HUES48 (cell line): ENCODE results near the gene LIN9.

Source experiments
- H3K27ac ChIP-seq: one replicate; pipeline ENCODE4 v1.7.0; 2013; ENCODE audit warnings: low read depth, low read length, inconsistent platforms
- H3K27me3 ChIP-seq: 2 replicates; pipeline ENCODE4 v1.6.1; 2013; ENCODE audit warnings: mild to moderate bottlenecking, low read length; ENCODE audit not compliant: control insufficient read depth, insufficient read depth
- H3K36me3 ChIP-seq: 2 replicates; pipeline ENCODE4 v1.6.1; 2013; ENCODE audit warnings: low read length; ENCODE audit not compliant: control insufficient read depth, insufficient read depth
- H3K4me1 ChIP-seq: 2 replicates; pipeline ENCODE4 v1.6.1; 2013; ENCODE audit warnings: mild to moderate bottlenecking, low read length; ENCODE audit not compliant: control insufficient read depth, insufficient read depth
- H3K4me3 ChIP-seq: 2 replicates; pipeline ENCODE4 v1.5.1; 2013; ENCODE audit warnings: mild to moderate bottlenecking, low read depth, low read length
- H3K9ac ChIP-seq: 2 replicates; pipeline ENCODE4 v1.6.1; 2013; ENCODE audit warnings: mild to moderate bottlenecking, low read depth, low read length, moderate library complexity
- H3K9me3 ChIP-seq: 2 replicates; pipeline ENCODE4 v1.6.1; 2013; ENCODE audit warnings: low read length; ENCODE audit not compliant: control insufficient read depth, insufficient read depth

The LIN9 gene, protein sequence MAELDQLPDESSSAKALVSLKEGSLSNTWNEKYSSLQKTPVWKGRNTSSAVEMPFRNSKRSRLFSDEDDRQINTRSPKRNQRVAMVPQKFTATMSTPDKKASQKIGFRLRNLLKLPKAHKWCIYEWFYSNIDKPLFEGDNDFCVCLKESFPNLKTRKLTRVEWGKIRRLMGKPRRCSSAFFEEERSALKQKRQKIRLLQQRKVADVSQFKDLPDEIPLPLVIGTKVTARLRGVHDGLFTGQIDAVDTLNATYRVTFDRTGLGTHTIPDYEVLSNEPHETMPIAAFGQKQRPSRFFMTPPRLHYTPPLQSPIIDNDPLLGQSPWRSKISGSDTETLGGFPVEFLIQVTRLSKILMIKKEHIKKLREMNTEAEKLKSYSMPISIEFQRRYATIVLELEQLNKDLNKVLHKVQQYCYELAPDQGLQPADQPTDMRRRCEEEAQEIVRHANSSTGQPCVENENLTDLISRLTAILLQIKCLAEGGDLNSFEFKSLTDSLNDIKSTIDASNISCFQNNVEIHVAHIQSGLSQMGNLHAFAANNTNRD

DNA sequence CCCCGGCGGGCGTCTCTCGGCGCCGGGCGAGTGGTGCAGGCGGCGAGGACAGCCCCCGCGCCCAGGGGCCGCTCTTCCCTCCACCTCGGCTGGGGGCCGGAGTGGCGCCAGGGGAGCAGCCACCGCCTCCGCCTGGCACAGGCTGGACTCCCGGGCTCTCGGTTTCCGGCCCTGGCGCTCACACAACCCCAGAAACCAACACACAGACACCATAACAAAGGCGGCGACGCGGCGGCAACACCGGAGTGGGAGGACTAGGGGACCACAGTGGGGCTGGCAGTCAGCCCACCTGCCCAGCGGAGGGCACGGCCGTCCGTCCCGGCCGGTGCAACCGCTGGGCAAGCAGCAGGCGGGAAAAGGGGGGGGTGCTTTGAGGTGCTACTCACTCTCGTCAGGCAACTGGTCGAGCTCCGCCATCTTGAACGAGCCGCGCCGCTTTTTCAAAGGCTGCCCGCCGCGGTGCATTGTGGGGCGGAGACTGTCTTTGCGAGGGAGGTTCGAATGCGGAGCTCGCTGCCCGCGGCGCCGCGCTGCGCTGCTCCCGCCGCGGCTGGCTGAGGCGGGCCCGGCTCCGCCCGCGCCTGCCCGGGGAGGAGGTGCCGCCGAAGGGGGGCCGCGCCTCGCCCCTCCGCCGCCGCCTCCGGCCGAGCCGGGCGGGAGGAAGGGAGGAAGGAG, at the start of gene LIN9:
LIN9 (minus strand) TSS at position 442 of the 675 bp plus-strand sequence; CDS start at position 417, 25 bp downstream.
- Histone ChIP-seq H3K4me3 (peak within 1 kb of the TSS; percentile 82), H3K4me1 (peaks cover 35% of the 10 kb centered on the region)

GRCh38 chr1:226357416-226357815, 48.5 kb upstream of the LIN9 start:
- Histone ChIP-seq H3K9ac (no peak overlapping the region), H3K36me3 (peaks cover 52% of the 10 kb centered on the region)

More for the DNA sequence above, at the start of gene LIN9:
- no peaks in the 10 kb centered on the region for H3K36me3 ChIP-seq
- H3K27me3 ChIP-seq, result peaks cover 16% of the 10 kb centered on the region
- H3K27ac ChIP-seq, result peak within 1 kb of the TSS; percentile 94
- peak within 1 kb of the TSS; percentile 95 for H3K9ac ChIP-seq
- H3K9me3 ChIP-seq, result no peaks in the 10 kb centered on the region

DNA sequence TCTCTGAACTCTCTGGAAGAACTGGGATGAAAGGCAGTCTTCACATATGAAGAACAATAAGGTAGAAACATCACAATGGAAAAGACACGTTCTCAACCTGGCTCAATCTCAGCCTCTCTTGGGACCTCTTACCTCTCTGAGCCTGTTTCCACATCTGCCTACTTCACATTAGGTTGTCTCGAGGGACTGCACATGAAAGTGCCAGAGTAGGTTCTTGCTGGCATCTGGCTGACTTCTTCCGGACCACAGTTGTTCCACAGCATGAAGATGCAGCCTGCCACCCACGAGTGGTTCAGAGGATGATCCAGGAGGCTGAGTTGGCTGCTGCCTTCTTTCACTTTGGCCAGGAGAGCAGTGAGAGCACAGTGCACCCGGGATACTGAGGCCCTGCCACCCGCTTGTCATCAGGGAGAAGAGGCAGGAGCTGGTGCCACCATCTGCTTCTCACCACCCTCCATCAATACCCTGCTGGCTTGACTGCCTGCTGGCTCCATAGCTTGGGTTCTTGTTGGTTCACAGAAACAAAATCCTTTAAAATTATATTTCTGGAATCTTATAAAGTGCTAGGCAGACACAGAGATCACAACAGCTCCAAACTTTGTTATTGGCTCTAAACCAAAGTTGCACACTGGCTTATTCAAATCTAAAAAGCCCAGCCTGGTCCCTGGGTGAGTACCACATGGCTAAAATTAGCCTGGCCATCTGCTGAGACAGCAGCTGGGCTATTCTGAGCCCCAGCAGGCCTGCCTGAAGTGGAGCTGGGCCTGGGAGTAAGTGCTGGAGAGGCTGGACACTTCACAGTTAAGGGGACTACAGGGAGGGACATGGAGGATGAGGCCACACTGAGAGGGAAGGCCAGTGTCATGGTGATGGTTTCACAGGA, 46.9 kb upstream of the LIN9 start:
- Histone ChIP-seq H3K27me3 (no peaks in the 10 kb centered on the region), H3K27ac (no peak overlapping the region), H3K36me3 (peaks cover 37% of the 10 kb centered on the region), H3K9me3 (no peaks in the 10 kb centered on the region), H3K9ac (no peak overlapping the region), H3K4me1 (no peaks in the 10 kb centered on the region), H3K4me3 (no peak overlapping the region)

More at GRCh38 chr1:226357416-226357815, 48.5 kb upstream of the LIN9 start:
- no peaks in the 10 kb centered on the region for H3K9me3 ChIP-seq
- no peaks in the 10 kb centered on the region for H3K27me3 ChIP-seq
- H3K4me1 ChIP-seq, result no peaks in the 10 kb centered on the region
- no peak overlapping the region for H3K27ac ChIP-seq
- no peak overlapping the region for H3K4me3 ChIP-seq

DNA sequence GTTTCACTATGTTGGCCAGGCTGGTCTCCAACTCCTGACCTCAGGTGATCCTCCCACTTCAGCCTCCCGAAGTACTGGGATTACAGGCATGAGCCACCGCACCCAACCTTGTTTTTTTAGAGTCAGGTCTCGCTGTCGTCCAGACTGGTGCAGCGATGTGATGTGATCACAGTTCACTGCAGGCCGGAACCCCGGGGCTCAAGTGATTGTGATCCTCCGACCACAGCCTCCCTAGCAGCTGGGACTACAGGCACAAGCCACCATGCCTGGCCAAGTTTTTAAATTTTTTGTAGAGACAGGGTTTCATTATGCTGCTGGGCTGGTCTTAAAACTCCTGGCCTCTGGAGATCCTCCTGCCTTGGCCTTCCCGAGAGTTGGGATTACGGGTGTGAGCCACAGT, 46.1 kb upstream of the LIN9 start:
- Histone ChIP-seq H3K4me1 (no peaks in the 10 kb centered on the region), H3K4me3 (no peak overlapping the region), H3K27ac (no peak overlapping the region), H3K27me3 (no peaks in the 10 kb centered on the region), H3K36me3 (peaks cover 28% of the 10 kb centered on the region), H3K9me3 (no peaks in the 10 kb centered on the region), H3K9ac (no peak overlapping the region)

GRCh38 chr1:226353698-226354525, 44.9 kb upstream of the LIN9 start:
- no peak overlapping the region for H3K27ac ChIP-seq
- H3K4me1 ChIP-seq, result no peaks in the 10 kb centered on the region
- H3K4me3 ChIP-seq, result no peak overlapping the region
- H3K9me3 ChIP-seq, result no peaks in the 10 kb centered on the region
- H3K27me3 ChIP-seq, result no peaks in the 10 kb centered on the region
- peaks cover 17% of the 10 kb centered on the region for H3K36me3 ChIP-seq
- H3K9ac ChIP-seq, result no peak overlapping the region

- Histone ChIP-seq H3K9me3 (no peaks in the 10 kb centered on the region), H3K4me3 (no peak overlapping the region), H3K9ac (no peak overlapping the region), H3K36me3 (0 out of 2 replicates have a peak, but pooled peaks cover 3% of the 10 kb centered on the region), H3K27me3 (no peaks in the 10 kb centered on the region), H3K4me1 (no peaks in the 10 kb centered on the region), H3K27ac (no peak overlapping the region)
Measured at GRCh38 chr1:226351709-226352108, 42.7 kb upstream of the LIN9 start.

DNA sequence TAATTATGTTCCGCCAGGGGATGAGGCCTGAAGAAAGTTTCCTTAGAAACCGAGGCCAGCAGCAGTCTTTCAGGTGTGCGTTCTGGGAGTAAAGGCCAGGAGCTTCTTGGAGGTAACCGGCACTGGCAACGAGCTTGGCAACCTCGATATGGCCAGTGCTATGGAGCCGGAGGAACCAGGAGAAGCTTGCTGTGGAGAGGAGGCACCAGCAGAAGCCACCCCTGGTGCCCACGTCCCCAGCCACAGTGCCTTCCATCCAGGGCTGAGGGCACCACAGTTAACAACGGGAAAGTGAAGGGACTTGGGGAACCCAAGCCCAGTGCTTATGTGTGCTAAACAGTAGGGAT, 41.5 kb upstream of the LIN9 start:
- no peak overlapping the region for H3K4me3 ChIP-seq
- no peaks in the 10 kb centered on the region for H3K36me3 ChIP-seq
- H3K27me3 ChIP-seq, result no peaks in the 10 kb centered on the region
- no peak overlapping the region for H3K27ac ChIP-seq
- no peaks in the 10 kb centered on the region for H3K4me1 ChIP-seq
- H3K9me3 ChIP-seq, result no peaks in the 10 kb centered on the region
- no peak overlapping the region for H3K9ac ChIP-seq

DNA sequence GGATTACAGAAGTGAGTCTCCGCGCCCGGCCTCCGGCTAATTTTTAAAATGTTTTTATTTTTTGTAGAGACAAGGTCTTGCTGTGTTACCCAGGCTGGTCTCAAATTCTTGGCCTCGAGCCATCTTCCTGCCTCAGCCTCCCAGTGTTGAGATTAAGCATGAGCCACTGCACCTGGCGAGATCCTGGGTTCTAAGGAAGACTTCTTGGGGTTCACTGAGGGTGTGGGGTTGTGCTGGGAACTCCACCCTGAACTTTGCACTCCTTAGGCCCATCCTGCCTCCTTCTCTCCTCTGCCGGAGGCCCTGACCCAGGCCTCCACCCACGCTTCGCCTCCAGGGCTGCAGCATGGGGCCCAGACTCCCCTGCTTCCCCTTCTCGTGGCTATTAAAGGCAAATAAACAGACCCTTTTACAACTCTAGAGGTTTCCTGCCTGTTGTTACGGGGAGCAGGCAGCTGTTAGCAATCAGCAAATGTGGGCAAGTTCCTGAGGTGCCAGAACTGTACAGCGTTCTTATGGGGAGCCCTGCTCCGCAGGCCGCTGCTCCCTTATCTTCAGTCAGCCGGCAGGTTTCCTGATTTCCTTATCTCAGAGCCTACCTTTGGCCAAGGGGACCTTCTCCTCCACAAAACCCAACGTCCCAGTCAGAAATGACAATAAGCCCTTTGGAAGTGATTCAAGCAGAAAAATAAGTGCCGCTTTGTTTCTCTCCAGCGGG, 41.0 kb upstream of the LIN9 start:
- Histone ChIP-seq H3K9me3 (no peaks in the 10 kb centered on the region), H3K4me3 (no peak overlapping the region), H3K4me1 (no peaks in the 10 kb centered on the region), H3K27ac (no peak overlapping the region), H3K27me3 (no peaks in the 10 kb centered on the region), H3K9ac (no peak overlapping the region), H3K36me3 (no peaks in the 10 kb centered on the region)

- Histone ChIP-seq H3K9me3 (no peaks in the 10 kb centered on the region), H3K4me3 (no peak overlapping the region), H3K27ac (no peak overlapping the region), H3K36me3 (no peaks in the 10 kb centered on the region), H3K9ac (no peak overlapping the region), H3K4me1 (no peaks in the 10 kb centered on the region), H3K27me3 (no peaks in the 10 kb centered on the region)
Measured at GRCh38 chr1:226349081-226349480, 40.1 kb upstream of the LIN9 start.
